ENCODE results near the gene UBAP1L. TPM values are rescaled to one million over a fixed set of nuclear protein-coding genes. Genes with fewer than 3 reads are reported as not detected.
A peak's percentile ranks its signal among the peaks of the same experiment; 100 is the strongest.

UBAP1L gene
- total and polyA plus RNA-seq, 4 donors = 5.5 to 26.0 (median 11.3) TPM

GRCh38 chr15:65059931-65060596, 54.9 kb downstream of the UBAP1L start:
- peak in 1 of 6 donors; percentile 26 for DNase-seq (ENCODE audit: low read depth in 4 of 6, low spot score in 6 of 6)
- Histone ChIP-seq H3K4me1 (ENCODE audit: control insufficient read depth, insufficient read depth, low read length) (peaks cover 60% of the 10 kb centered on the region), H3K9me3 (ENCODE audit: control insufficient read depth, insufficient read depth, low read length) (no peaks in the 10 kb centered on the region), H3K4me3 (ENCODE audit: low read depth, low read length) (no peak overlapping the region), H3K36me3 (ENCODE audit: control insufficient read depth, insufficient read depth, low read length) (peaks cover 6% of the 10 kb centered on the region), H3K27ac (ENCODE audit: low read depth, low read length) (peak overlapping the region; percentile 88), H3K27me3 (ENCODE audit: control insufficient read depth, insufficient read depth, low read length) (peaks cover 6% of the 10 kb centered on the region)
- WGBS (ENCODE audit: insufficient coverage) = 53% methylated on average over 2 of the region's 4 CpGs

- H3K27me3 ChIP-seq (ENCODE audit: control insufficient read depth, insufficient read depth, low read length) = peaks cover 3% of the 10 kb centered on the region
- no peak for DNase-seq (ENCODE audit: low read depth in 4 of 6, low spot score in 6 of 6)
- peaks cover 62% of the 10 kb centered on the region for H3K4me1 ChIP-seq (ENCODE audit: control insufficient read depth, insufficient read depth, low read length)
- no peaks in the 10 kb centered on the region for H3K9me3 ChIP-seq (ENCODE audit: control insufficient read depth, insufficient read depth, low read length)
- WGBS (ENCODE audit: insufficient coverage) = 88% methylated on average over 3 of the region's 3 CpGs
- H3K27ac ChIP-seq (ENCODE audit: low read depth, low read length) = peak overlapping the region; percentile 3
- no peak overlapping the region for H3K4me3 ChIP-seq (ENCODE audit: low read depth, low read length)
- peaks cover 9% of the 10 kb centered on the region for H3K36me3 ChIP-seq (ENCODE audit: control insufficient read depth, insufficient read depth, low read length)
Measured at GRCh38 chr15:65059369-65059750, 55.6 kb downstream of the UBAP1L start.

GRCh38 chr15:65058394-65059368, 56.3 kb downstream of the UBAP1L start:
- DNase-seq (ENCODE audit: low read depth in 4 of 6, low spot score in 6 of 6) = peak in 2 of 6 donors; percentile 22 to 86
- Histone ChIP-seq H3K27ac (ENCODE audit: low read depth, low read length) (no peak overlapping the region), H3K4me1 (ENCODE audit: control insufficient read depth, insufficient read depth, low read length) (peaks cover 63% of the 10 kb centered on the region), H3K9me3 (ENCODE audit: control insufficient read depth, insufficient read depth, low read length) (no peaks in the 10 kb centered on the region), H3K27me3 (ENCODE audit: control insufficient read depth, insufficient read depth, low read length) (no peaks in the 10 kb centered on the region), H3K4me3 (ENCODE audit: low read depth, low read length) (no peak overlapping the region), H3K36me3 (ENCODE audit: control insufficient read depth, insufficient read depth, low read length) (peaks cover 9% of the 10 kb centered on the region)
- WGBS (ENCODE audit: insufficient coverage) = 71% methylated on average over 11 of the region's 16 CpGs

- Histone ChIP-seq H3K36me3 (ENCODE audit: control insufficient read depth, insufficient read depth, low read length) (peaks cover 9% of the 10 kb centered on the region), H3K27ac (ENCODE audit: low read depth, low read length) (no peak overlapping the region), H3K4me1 (ENCODE audit: control insufficient read depth, insufficient read depth, low read length) (peaks cover 61% of the 10 kb centered on the region), H3K4me3 (ENCODE audit: low read depth, low read length) (no peak overlapping the region), H3K27me3 (ENCODE audit: control insufficient read depth, insufficient read depth, low read length) (no peaks in the 10 kb centered on the region), H3K9me3 (ENCODE audit: control insufficient read depth, insufficient read depth, low read length) (no peaks in the 10 kb centered on the region)
- no peak for DNase-seq (ENCODE audit: low read depth in 4 of 6, low spot score in 6 of 6)
- 97% methylated on average over 6 of the region's 8 CpGs for WGBS (ENCODE audit: insufficient coverage)
Measured at GRCh38 chr15:65057549-65057940, 57.5 kb downstream of the UBAP1L start.

GRCh38 chr15:65056868-65057548, 58.0 kb downstream of the UBAP1L start:
- Histone ChIP-seq H3K4me1 (ENCODE audit: control insufficient read depth, insufficient read depth, low read length) (peaks cover 57% of the 10 kb centered on the region), H3K27me3 (ENCODE audit: control insufficient read depth, insufficient read depth, low read length) (no peaks in the 10 kb centered on the region), H3K36me3 (ENCODE audit: control insufficient read depth, insufficient read depth, low read length) (peaks cover 9% of the 10 kb centered on the region), H3K9me3 (ENCODE audit: control insufficient read depth, insufficient read depth, low read length) (no peaks in the 10 kb centered on the region), H3K27ac (ENCODE audit: low read depth, low read length) (no peak overlapping the region), H3K4me3 (ENCODE audit: low read depth, low read length) (no peak overlapping the region)
- WGBS (ENCODE audit: insufficient coverage) = 97% methylated on average over 5 of the region's 8 CpGs
- no peak for DNase-seq (ENCODE audit: low read depth in 4 of 6, low spot score in 6 of 6)

GRCh38 chr15:65056106-65056505, 58.9 kb downstream of the UBAP1L start:
- no peaks in the 10 kb centered on the region for H3K9me3 ChIP-seq (ENCODE audit: control insufficient read depth, insufficient read depth, low read length)
- no peak overlapping the region for H3K4me3 ChIP-seq (ENCODE audit: low read depth, low read length)
- H3K36me3 ChIP-seq (ENCODE audit: control insufficient read depth, insufficient read depth, low read length) = peaks cover 9% of the 10 kb centered on the region
- no peak overlapping the region for H3K27ac ChIP-seq (ENCODE audit: low read depth, low read length)
- H3K27me3 ChIP-seq (ENCODE audit: control insufficient read depth, insufficient read depth, low read length) = no peaks in the 10 kb centered on the region
- peaks cover 50% of the 10 kb centered on the region for H3K4me1 ChIP-seq (ENCODE audit: control insufficient read depth, insufficient read depth, low read length)
- DNase-seq (ENCODE audit: low read depth in 4 of 6, low spot score in 6 of 6) = no peak
- WGBS (ENCODE audit: insufficient coverage) = 74% methylated on average over 4 of the region's 9 CpGs

- Histone ChIP-seq H3K4me1 (ENCODE audit: control insufficient read depth, insufficient read depth, low read length) (peaks cover 42% of the 10 kb centered on the region), H3K4me3 (ENCODE audit: low read depth, low read length) (no peak overlapping the region), H3K27me3 (ENCODE audit: control insufficient read depth, insufficient read depth, low read length) (no peaks in the 10 kb centered on the region), H3K9me3 (ENCODE audit: control insufficient read depth, insufficient read depth, low read length) (no peaks in the 10 kb centered on the region), H3K36me3 (ENCODE audit: control insufficient read depth, insufficient read depth, low read length) (peaks cover 9% of the 10 kb centered on the region), H3K27ac (ENCODE audit: low read depth, low read length) (no peak overlapping the region)
- DNase-seq (ENCODE audit: low read depth in 4 of 6, low spot score in 6 of 6) = no peak
- WGBS (ENCODE audit: insufficient coverage) = 63% methylated on average over 2 of the region's 6 CpGs
Measured at GRCh38 chr15:65055201-65055870, 59.7 kb downstream of the UBAP1L start.

- Histone ChIP-seq H3K27me3 (ENCODE audit: control insufficient read depth, insufficient read depth, low read length) (no peaks in the 10 kb centered on the region), H3K36me3 (ENCODE audit: control insufficient read depth, insufficient read depth, low read length) (peaks cover 9% of the 10 kb centered on the region), H3K4me1 (ENCODE audit: control insufficient read depth, insufficient read depth, low read length) (peaks cover 45% of the 10 kb centered on the region), H3K4me3 (ENCODE audit: low read depth, low read length) (no peak overlapping the region), H3K9me3 (ENCODE audit: control insufficient read depth, insufficient read depth, low read length) (no peaks in the 10 kb centered on the region), H3K27ac (ENCODE audit: low read depth, low read length) (no peak overlapping the region)
- 70% methylated on average over 23 of the region's 26 CpGs for WGBS (ENCODE audit: insufficient coverage)
- DNase-seq (ENCODE audit: low read depth in 4 of 6, low spot score in 6 of 6) = peak in 3 of 6 donors; percentile 40 to 88 (median 83)
Measured at GRCh38 chr15:65054333-65055200, 60.4 kb downstream of the UBAP1L start.
